Gastrocnemius medialis (tissue), 4 donors: ENCODE data around the gene AGAP3. TPM values are rescaled to one million over a fixed set of nuclear protein-coding genes. Genes with fewer than 3 reads are reported as not detected.

Experiments used
- ATAC-seq, 2 donors: fragments of 150-250 bp; one replicate each; pipeline ENCODE4 v1.9.1; 2016
- DNase-seq, 2 donors: peaks; one replicate each; pipeline ENCODE4 v3.0.0-alpha.2; 2019
- H3K27ac ChIP-seq, 4 donors: fragments of 200-600 bp; sonication (generic); 1 replicate in 1 of 4; 2 replicates in 3 of 4; pipeline ENCODE4 v1.5.1; 2016 to 2018; ENCODE audit warnings: mild to moderate bottlenecking in 2 of 4, moderate library complexity in 1 of 4
- H3K27me3 ChIP-seq, 3 donors: fragments of 200-600 bp; sonication (generic) in 2 of 3; 1 replicate in 1 of 3; 2 replicates in 2 of 3; pipeline versions ENCODE4 v1.5.1 to v1.6.0; 2016 to 2019; ENCODE audit warnings: mild to moderate bottlenecking in 1 of 3, moderate library complexity in 1 of 3
- H3K36me3 ChIP-seq, 2 donors: fragments of 200-600 bp; sonication (generic) in 1 of 2; one replicate each; pipeline ENCODE4 v1.5.1; 2017 to 2018
- H3K4me1 ChIP-seq, 2 donors: fragments of 200-600 bp; sonication (generic) in 1 of 2; one replicate each; pipeline ENCODE4 v1.5.1; 2016 to 2017; ENCODE audit warnings: mild to moderate bottlenecking in 2 of 2
- H3K4me3 ChIP-seq, 4 donors: fragments of 200-600 bp; sonication (generic) in 3 of 4; 1 replicate in 1 of 4; 2 replicates in 3 of 4; pipeline ENCODE4 v1.5.1; 2016 to 2019; ENCODE audit warnings: mild to moderate bottlenecking in 2 of 4
- H3K9me3 ChIP-seq, 3 donors: fragments of 200-600 bp; sonication (generic) in 2 of 3; 1 replicate in 1 of 3; 2 replicates in 2 of 3; pipeline ENCODE4 v1.5.1; 2016 to 2019
- CTCF ChIP-seq, 5 experiments: fragments of 450-650 bp in 3 of 5; fragments of 200-600 bp in 2 of 5; sonication (generic) in 2 of 5; IDR thresholded peaks in 4 of 5; conservative IDR thresholded peaks in 1 of 5; 1 replicate in 4 of 5; 2 replicates in 1 of 5; pipeline ENCODE4 v1.5.1; 2016 to 2019; ENCODE audit warnings: antibody characterized with exemption in 5 of 5, mild to moderate bottlenecking in 3 of 5, moderate library complexity in 3 of 5
- POLR2A ChIP-seq, 2 donors: fragments of 450-650 bp; IDR thresholded peaks; one replicate each; pipeline ENCODE4 v1.6.1; 2017; ENCODE audit warnings: antibody characterized with exemption in 2 of 2, mild to moderate bottlenecking in 2 of 2, moderate library complexity in 2 of 2
- in situ Hi-C, 4 donors: fragments of 200-750 bp; cut with MboI; loops; one replicate each; pipeline versions ENCODE4 v1.15.0 to v1.8.0; 2017; ENCODE audit warnings: low sequenced_read_pairs in 4 of 4
- intact Hi-C: fragments of 100-400 bp; cut with DNase I; formaldehyde crosslinking; loops from one replicate; pipeline ENCODE4 v1.15.1; 2023; ENCODE audit warnings: low total_unique reads
- total RNA-seq, 4 donors: library from RNA; depleted of rRNA; stranded (reverse); fragments of >200 nt; gene quantifications; one replicate each; pipeline versions ENCODE4 v1.1.0 to v1.2.3, GENCODE V29; 2016

The AGAP3 gene
- total RNA-seq, 4 donors from 2014 or later = 31.1 to 65.3 (median 36.3) TPM

DNA sequence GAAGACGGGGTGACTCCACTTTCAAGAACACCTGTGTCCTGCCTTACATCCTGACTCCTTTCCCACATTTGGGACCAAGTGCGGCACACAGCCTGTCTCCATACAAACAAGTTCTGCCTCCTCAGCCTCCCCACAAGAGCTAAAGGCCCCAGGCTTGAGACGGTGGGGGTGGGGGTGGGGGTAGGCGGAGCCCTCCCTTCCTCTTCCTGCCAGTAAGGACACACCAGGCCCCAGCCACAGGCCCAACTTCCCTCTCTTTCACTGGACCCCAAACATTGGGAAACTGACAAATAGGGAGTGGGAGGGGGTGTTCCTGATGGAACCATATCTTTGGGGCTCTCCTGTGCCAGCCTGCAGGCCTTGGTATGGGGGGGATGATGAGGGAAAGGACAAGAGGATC lies 33.2 kb upstream of the AGAP3 start:
- H3K4me1 ChIP-seq = peaks cover 8 to 14% of the 10 kb centered on the region in 2 donors
- H3K4me3 ChIP-seq = no peak overlapping the region
- DNase-seq (no peak), ATAC-seq (no peak)
- H3K36me3 ChIP-seq = no peaks in the 10 kb centered on the region
- peaks cover 0 to 8% (median 0%) of the 10 kb centered on the region in 3 donors for H3K27me3 ChIP-seq
- intact Hi-C loops (no loop called here), in situ Hi-C loops (no loop called here)
- no peak for TF ChIP-seq POLR2A (IDR thresholded peaks at IDR 0.05)
- TF ChIP-seq CTCF (IDR thresholded peaks at IDR 0.05 in 4 of 5, conservative IDR thresholded peaks at IDR 0.05 in 1 of 5) = no peak
- no peak overlapping the region for H3K27ac ChIP-seq
- no peaks in the 10 kb centered on the region for H3K9me3 ChIP-seq

DNA sequence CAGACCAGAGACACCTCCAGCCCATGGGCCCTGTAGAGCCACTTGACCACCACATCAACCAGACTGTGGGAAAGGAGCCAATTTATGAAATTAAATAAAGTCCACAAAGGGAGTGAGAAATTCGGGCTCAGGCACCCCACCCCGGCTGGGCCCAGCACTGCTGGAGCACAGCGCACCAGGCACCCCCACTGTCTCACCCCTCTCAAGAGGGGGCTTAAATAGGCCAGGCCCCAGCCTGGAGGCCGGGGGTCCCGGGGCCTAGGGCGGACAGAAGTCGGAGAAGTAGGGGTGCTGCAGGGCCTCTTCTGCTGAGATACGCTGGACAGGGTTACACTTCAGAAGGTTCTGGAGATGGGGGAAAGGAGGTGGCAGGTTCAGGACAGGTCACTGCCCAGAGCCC lies 32.5 kb upstream of the AGAP3 start:
- H3K27me3 ChIP-seq = peaks cover 0 to 8% (median 0%) of the 10 kb centered on the region in 3 donors
- H3K27ac ChIP-seq = no peak overlapping the region
- peaks cover 14 to 17% of the 10 kb centered on the region in 2 donors for H3K4me1 ChIP-seq
- intact Hi-C loops = no loop called here
- H3K4me3 ChIP-seq = no peak overlapping the region
- in situ Hi-C loops = no loop called here
- ATAC-seq (no peak), DNase-seq (no peak)
- no peaks in the 10 kb centered on the region for H3K36me3 ChIP-seq
- H3K9me3 ChIP-seq = no peaks in the 10 kb centered on the region
- no peak for TF ChIP-seq CTCF (IDR thresholded peaks at IDR 0.05 in 4 of 5, conservative IDR thresholded peaks at IDR 0.05 in 1 of 5)
- no peak for TF ChIP-seq POLR2A (IDR thresholded peaks at IDR 0.05)

DNA sequence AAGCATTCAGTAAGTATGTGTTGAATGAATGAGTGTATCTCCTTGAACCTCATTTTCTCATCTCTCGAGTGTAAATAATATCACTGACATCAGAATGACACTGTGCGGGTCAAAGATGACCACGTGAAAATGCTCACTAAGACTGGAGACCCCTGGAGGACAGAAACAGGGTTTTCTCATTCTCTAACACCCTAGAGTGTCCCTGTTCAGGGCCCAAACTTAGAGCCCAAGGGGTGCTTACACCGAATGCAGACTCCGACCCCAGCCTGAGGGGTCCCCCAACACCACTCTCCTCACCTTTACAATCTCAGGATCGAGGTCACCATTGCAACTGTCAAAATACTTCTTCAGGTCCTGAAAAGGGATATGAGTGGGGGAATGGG lies 30.0 kb upstream of the AGAP3 start:
- intact Hi-C loops = loop anchor here (5.0 kb wide), 1 partner anchor 1701 kb away; the partner anchor contains the start of gene ACTR3B
- in situ Hi-C loops = no loop called here

DNA sequence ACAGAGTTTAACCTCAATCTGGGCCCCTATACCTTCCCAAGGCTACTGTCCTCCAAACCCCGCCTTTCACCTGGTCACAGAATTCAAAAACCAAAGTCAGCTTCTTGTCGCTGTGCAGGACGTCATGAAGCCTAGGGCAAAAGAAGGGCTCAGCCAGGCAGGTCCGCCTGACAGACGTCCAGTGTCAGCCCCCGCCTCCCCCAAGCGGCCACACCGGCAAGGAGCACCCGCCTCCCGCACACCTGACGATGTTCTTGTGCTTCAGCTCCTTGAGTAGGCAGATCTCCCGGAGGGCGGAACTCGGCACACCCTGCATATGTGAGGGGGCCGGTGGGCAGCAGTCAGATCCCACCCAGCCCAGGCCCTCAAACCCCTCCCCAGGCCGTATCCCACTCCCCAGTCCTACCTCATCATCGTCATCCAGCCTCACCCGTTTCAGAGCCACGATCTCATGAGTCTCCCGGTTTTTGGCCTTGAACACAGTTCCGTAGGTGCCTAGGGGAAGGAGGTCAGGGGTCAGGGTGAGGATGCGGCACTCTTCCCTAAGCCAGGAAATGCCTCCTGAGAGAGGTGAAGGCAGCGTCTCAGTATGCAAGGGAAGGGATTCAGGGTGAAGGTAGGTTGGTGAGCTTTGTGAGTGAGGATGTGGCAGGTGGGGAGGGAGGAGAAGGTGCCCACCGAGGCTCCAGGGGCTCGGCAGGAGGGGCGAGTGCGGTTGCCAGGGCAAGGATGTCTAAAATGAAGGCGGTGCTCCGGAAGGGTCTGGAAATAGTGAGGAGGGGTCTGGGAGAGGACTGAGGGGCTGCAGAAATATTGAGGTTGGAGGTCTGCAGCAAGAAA lies 29.4 kb upstream of the AGAP3 start:
- intact Hi-C loops (loop anchor here (5.0 kb wide), 1 partner anchor 1700 kb away; the partner anchor contains the start of gene ACTR3B), in situ Hi-C loops (no loop called here)

More for the DNA sequence above, 30.0 kb upstream of the AGAP3 start:
- H3K9me3 ChIP-seq = no peaks in the 10 kb centered on the region
- TF ChIP-seq POLR2A (IDR thresholded peaks at IDR 0.05) (no peak), CTCF (IDR thresholded peaks at IDR 0.05 in 4 of 5, conservative IDR thresholded peaks at IDR 0.05 in 1 of 5) (no peak)
- no peaks in the 10 kb centered on the region for H3K27me3 ChIP-seq
- H3K36me3 ChIP-seq = no peaks in the 10 kb centered on the region
- H3K4me3 ChIP-seq = no peak overlapping the region
- DNase-seq = no peak
- H3K4me1 ChIP-seq = peaks cover 22 to 31% of the 10 kb centered on the region in 2 donors
- ATAC-seq = no peak
- H3K27ac ChIP-seq = no peak overlapping the region

More for the DNA sequence above, 29.4 kb upstream of the AGAP3 start:
- no peaks in the 10 kb centered on the region for H3K9me3 ChIP-seq
- H3K27ac ChIP-seq = peak overlapping the region in 2 of 4 donors; percentile 72 to 99
- peak overlapping the region; percentile 71 to 92 (median 82) for H3K4me3 ChIP-seq
- H3K36me3 ChIP-seq = no peaks in the 10 kb centered on the region
- ATAC-seq (no peak), DNase-seq (no peak)
- no peak for TF ChIP-seq POLR2A (IDR thresholded peaks at IDR 0.05)
- TF ChIP-seq CTCF (IDR thresholded peaks at IDR 0.05 in 4 of 5, conservative IDR thresholded peaks at IDR 0.05 in 1 of 5) = no peak
- no peaks in the 10 kb centered on the region for H3K27me3 ChIP-seq
- H3K4me1 ChIP-seq = peaks cover 22 to 36% of the 10 kb centered on the region in 2 donors
